H1 (cell line): Measurements from ENCODE around the gene CACNA1D. TPM values are rescaled to one million over a fixed set of nuclear protein-coding genes. Genes with fewer than 3 reads are reported as not detected.

ENCODE experiments used
- BACH1 ChIP-seq: IDR thresholded peaks from 2 replicates; pipeline ENCODE4 v1.6.1; 2012; ENCODE audit warnings: low read length, improper control_type of control experiment
- BCL11A ChIP-seq, 2 experiments: IDR thresholded peaks; one replicate each; pipeline ENCODE4 v1.6.1; 2011; ENCODE audit warnings: low read depth in 2 of 2, low read length in 2 of 2, mild to moderate bottlenecking in 2 of 2
- GABPA ChIP-seq: IDR thresholded peaks from 2 replicates; pipeline ENCODE4 v1.6.1; 2011; ENCODE audit warnings: mild to moderate bottlenecking, low read length, moderate library complexity, borderline replicate concordance; ENCODE audit not compliant: insufficient read depth
- KDM4A ChIP-seq: IDR thresholded peaks from one replicate; pipeline ENCODE4 v1.7.1; 2012; ENCODE audit warnings: low read depth, mild to moderate bottlenecking, moderate library complexity, low read length, inconsistent platforms; ENCODE audit not compliant: severe bottlenecking
- RBBP5 ChIP-seq: IDR thresholded peaks from 2 replicates; pipeline ENCODE4 v1.7.1; 2012; ENCODE audit warnings: low read depth, mild to moderate bottlenecking, inconsistent platforms, low read length, moderate library complexity, borderline replicate concordance
- RXRA ChIP-seq: IDR thresholded peaks from 2 replicates; pipeline ENCODE4 v1.6.1; 2011; ENCODE audit warnings: low read depth, mild to moderate bottlenecking, low read length, moderate library complexity; ENCODE audit not compliant: insufficient read depth
- SIRT6 ChIP-seq: IDR thresholded peaks from one replicate; pipeline ENCODE4 v1.7.1; 2012; ENCODE audit warnings: low read length, inconsistent platforms
- TBP ChIP-seq: IDR thresholded peaks from 2 replicates; pipeline ENCODE4 v1.6.1; 2011; ENCODE audit warnings: low read depth, low read length, improper control_type of control experiment
- polyA plus RNA-seq, 7 experiments: library from polyadenylated mRNA; depleted of rRNA in 3 of 7; stranded (reverse) in 5 of 7; unstranded in 2 of 7; fragments of >200 nt in 5 of 7; fragments of 200-250 nt in 2 of 7; gene quantifications; 1 replicate in 5 of 7; 2 replicates in 1 of 7; 4 replicates in 1 of 7; pipeline versions ENCODE4 v1.2.1 to v1.2.3, GENCODE V29; 2011 to 2013; ENCODE audit warnings: missing spikeins in 2 of 7, mixed read lengths in 2 of 7
- total RNA-seq: library from RNA; stranded (reverse); fragmentation: NEBNext Ultra II Directional; extraction: Animal tissue kit (Norgen Biotek cat#: 25700); gene quantifications from 2 replicates; pipeline ENCODE4 v1.2.1, GENCODE V29; 2021

Gene CACNA1D
- total and polyA plus RNA-seq, 2 of the 8 experiments (the other 6 are each of a cell fraction or from before 2014, with no cell fraction given) = 2.0 to 2.9 TPM

DNA sequence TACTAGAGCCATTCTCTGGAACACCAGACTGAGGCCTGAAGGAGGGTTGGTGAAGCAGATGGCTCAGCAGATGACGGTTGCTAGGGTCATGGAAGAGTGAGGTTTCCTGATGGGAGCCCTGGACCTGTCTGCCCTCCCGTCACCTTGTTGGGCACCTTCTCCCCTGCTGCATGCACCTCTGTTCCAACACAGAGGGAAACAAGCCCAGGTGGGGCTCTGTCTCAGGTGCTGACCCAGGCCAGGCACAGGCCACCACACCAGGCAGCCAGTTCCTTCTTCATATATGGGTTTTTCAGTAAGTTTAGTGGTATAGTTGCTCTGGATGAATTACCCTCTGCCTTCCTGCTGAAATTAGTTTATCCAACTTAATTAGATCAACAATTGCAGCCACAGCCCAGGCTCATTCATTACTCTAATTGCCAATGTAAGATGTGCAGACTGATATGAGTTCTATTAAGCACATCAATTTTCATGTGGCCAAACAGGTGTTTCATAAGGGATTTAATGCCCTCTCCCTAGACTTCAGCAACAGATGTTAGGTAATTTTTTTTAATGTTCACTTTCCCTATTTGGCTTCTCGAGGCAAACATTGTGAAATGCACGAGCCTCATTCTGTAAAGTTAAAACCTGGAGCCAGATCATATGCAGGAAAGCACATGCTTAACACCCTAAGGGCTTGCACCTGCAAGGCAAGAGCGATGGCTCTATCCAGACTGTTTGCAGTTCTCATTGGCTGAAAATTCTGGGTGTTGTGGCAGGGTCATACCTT is 177.0 kb downstream of the CACNA1D start (continued):
- TF ChIP-seq BACH1 = no peak
- no peak for TF ChIP-seq KDM4A
- no peak for TF ChIP-seq RBBP5
- TF ChIP-seq GABPA = no peak
- no peak for TF ChIP-seq TBP
- TF ChIP-seq RXRA = no peak
- no peak for TF ChIP-seq SIRT6
- TF ChIP-seq BCL11A (IDR thresholded peaks at IDR 0.05; ENCODE audit: low read depth in 2 of 2, low read length in 2 of 2) = no peak
